ENCODE results near the gene LURAP1L. TPM values are rescaled to one million over a fixed set of nuclear protein-coding genes. Genes with fewer than 3 reads are reported as not detected.

The LURAP1L gene
- total and polyA plus RNA-seq, 2 donors (not counting 1 experiment from before 2014, with no cell fraction given) = 39.9 to 94.1 TPM

- Histone ChIP-seq H3K4me1 (ENCODE audit: control insufficient read depth, extremely low read depth, insufficient read depth, low read length) (peaks cover 24% of the 10 kb centered on the region), H3K4me2 (ENCODE audit: extremely low read depth, insufficient read depth, low read length) (peak overlapping the region; percentile 33), H3K27me3 (ENCODE audit: control insufficient read depth, insufficient read depth, low read length) (no peaks in the 10 kb centered on the region), H3K4me3 (replicated peaks in 1 of 4; ENCODE audit: control extremely low read depth in 1 of 4, insufficient read depth in 1 of 4, low read depth in 3 of 4, low read length in 4 of 4) (peak overlapping the region in 3 of 4 experiments; percentile 12 to 32 (median 25)), H3K27ac (ENCODE audit: insufficient read depth, low read length) (no peak overlapping the region), H3K9me3 (ENCODE audit: control insufficient read depth, insufficient read depth, low read depth, low read length) (no peaks in the 10 kb centered on the region), H3K36me3 (ENCODE audit: control insufficient read depth, insufficient read depth, low read length) (peaks cover 2% of the 10 kb centered on the region), H2AFZ (ENCODE audit: low read length) (no peak overlapping the region), H3K79me2 (ENCODE audit: control insufficient read depth, insufficient read depth, low read length) (peaks cover 86% of the 10 kb centered on the region), H3K9ac (ENCODE audit: insufficient read depth, low read length) (no peak overlapping the region), H4K20me1 (ENCODE audit: control insufficient read depth, extremely low read depth, insufficient read depth, low read length) (no peaks in the 10 kb centered on the region)
- DNase-seq (ENCODE audit: low read depth in 2 of 2) = no peak
- TF ChIP-seq CTCF (conservative IDR thresholded peaks at IDR 0.05 in 1 of 2, IDR thresholded peaks at IDR 0.05 in 1 of 2; ENCODE audit: low read depth in 1 of 2, low read length in 2 of 2) (no peak), EZH2 (IDR thresholded peaks at IDR 0.05; ENCODE audit: low read length, missing control alignments) (no peak)
Measured at GRCh38 chr9:12781226-12781733, 6.5 kb downstream of the LURAP1L start.

- Histone ChIP-seq H3K4me3 (replicated peaks in 1 of 4; ENCODE audit: control extremely low read depth in 1 of 4, insufficient read depth in 1 of 4, low read depth in 3 of 4, low read length in 4 of 4) (peak overlapping the region in 2 of 4 experiments; percentile 19 to 41), H3K79me2 (ENCODE audit: control insufficient read depth, insufficient read depth, low read length) (peaks cover 72% of the 10 kb centered on the region), H2AFZ (ENCODE audit: low read length) (no peak overlapping the region)
Measured at GRCh38 chr9:12783767-12784460, 9.1 kb downstream of the LURAP1L start.

GRCh38 chr9:12784461-12785259 is 9.8 kb downstream of the LURAP1L start:
- H3K27ac ChIP-seq (ENCODE audit: insufficient read depth, low read length) = peak overlapping the region; percentile 92
- H3K4me3 ChIP-seq (replicated peaks in 1 of 4; ENCODE audit: control extremely low read depth in 1 of 4, insufficient read depth in 1 of 4, low read depth in 3 of 4, low read length in 4 of 4) = peak overlapping the region in 2 of 4 experiments; percentile 17 to 41

More at GRCh38 chr9:12783767-12784460, 9.1 kb downstream of the LURAP1L start:
- Histone ChIP-seq H3K36me3 (ENCODE audit: control insufficient read depth, insufficient read depth, low read length) (peaks cover 2% of the 10 kb centered on the region), H3K9me3 (ENCODE audit: control insufficient read depth, insufficient read depth, low read depth, low read length) (no peaks in the 10 kb centered on the region), H3K4me2 (ENCODE audit: extremely low read depth, insufficient read depth, low read length) (peak overlapping the region; percentile 69), H3K4me1 (ENCODE audit: control insufficient read depth, extremely low read depth, insufficient read depth, low read length) (peaks cover 24% of the 10 kb centered on the region), H3K9ac (ENCODE audit: insufficient read depth, low read length) (no peak overlapping the region), H3K27me3 (ENCODE audit: control insufficient read depth, insufficient read depth, low read length) (no peaks in the 10 kb centered on the region), H3K27ac (ENCODE audit: insufficient read depth, low read length) (peak overlapping the region; percentile 92), H4K20me1 (ENCODE audit: control insufficient read depth, extremely low read depth, insufficient read depth, low read length) (no peaks in the 10 kb centered on the region)
- DNase-seq (ENCODE audit: low read depth in 2 of 2) = no peak
- TF ChIP-seq EZH2 (IDR thresholded peaks at IDR 0.05; ENCODE audit: low read length, missing control alignments) = no peak

More at GRCh38 chr9:12784461-12785259, 9.8 kb downstream of the LURAP1L start:
- Histone ChIP-seq H3K4me2 (ENCODE audit: extremely low read depth, insufficient read depth, low read length) (peak overlapping the region; percentile 69), H3K9me3 (ENCODE audit: control insufficient read depth, insufficient read depth, low read depth, low read length) (no peaks in the 10 kb centered on the region), H3K27me3 (ENCODE audit: control insufficient read depth, insufficient read depth, low read length) (no peaks in the 10 kb centered on the region), H3K9ac (ENCODE audit: insufficient read depth, low read length) (peak overlapping the region; percentile 52), H3K4me1 (ENCODE audit: control insufficient read depth, extremely low read depth, insufficient read depth, low read length) (peaks cover 22% of the 10 kb centered on the region), H3K36me3 (ENCODE audit: control insufficient read depth, insufficient read depth, low read length) (peaks cover 2% of the 10 kb centered on the region), H2AFZ (ENCODE audit: low read length) (no peak overlapping the region), H3K79me2 (ENCODE audit: control insufficient read depth, insufficient read depth, low read length) (peaks cover 66% of the 10 kb centered on the region), H4K20me1 (ENCODE audit: control insufficient read depth, extremely low read depth, insufficient read depth, low read length) (no peaks in the 10 kb centered on the region)
- TF ChIP-seq EZH2 (IDR thresholded peaks at IDR 0.05; ENCODE audit: low read length, missing control alignments) (no peak), CTCF (conservative IDR thresholded peaks at IDR 0.05 in 1 of 2, IDR thresholded peaks at IDR 0.05 in 1 of 2; ENCODE audit: low read depth in 1 of 2, low read length in 2 of 2) (no peak)
- DNase-seq (ENCODE audit: low read depth in 2 of 2) = peak; percentile 94 to 97
